ENCODE results near the gene GK. TPM values are rescaled to one million over a fixed set of nuclear protein-coding genes. Genes with fewer than 3 reads are reported as not detected.

Gene GK
- polyA plus RNA-seq, 1 experiment, result 31.4 TPM

- no peak overlapping the region for H3K27ac ChIP-seq (ENCODE audit: low read depth, low read length)
- ChIA-PET CTCF (no interaction called here), POLR2A (no interaction called here)
- DNase-seq (ENCODE audit: low read depth, low spot score), result no peak
- TF ChIP-seq, protein P1, sequence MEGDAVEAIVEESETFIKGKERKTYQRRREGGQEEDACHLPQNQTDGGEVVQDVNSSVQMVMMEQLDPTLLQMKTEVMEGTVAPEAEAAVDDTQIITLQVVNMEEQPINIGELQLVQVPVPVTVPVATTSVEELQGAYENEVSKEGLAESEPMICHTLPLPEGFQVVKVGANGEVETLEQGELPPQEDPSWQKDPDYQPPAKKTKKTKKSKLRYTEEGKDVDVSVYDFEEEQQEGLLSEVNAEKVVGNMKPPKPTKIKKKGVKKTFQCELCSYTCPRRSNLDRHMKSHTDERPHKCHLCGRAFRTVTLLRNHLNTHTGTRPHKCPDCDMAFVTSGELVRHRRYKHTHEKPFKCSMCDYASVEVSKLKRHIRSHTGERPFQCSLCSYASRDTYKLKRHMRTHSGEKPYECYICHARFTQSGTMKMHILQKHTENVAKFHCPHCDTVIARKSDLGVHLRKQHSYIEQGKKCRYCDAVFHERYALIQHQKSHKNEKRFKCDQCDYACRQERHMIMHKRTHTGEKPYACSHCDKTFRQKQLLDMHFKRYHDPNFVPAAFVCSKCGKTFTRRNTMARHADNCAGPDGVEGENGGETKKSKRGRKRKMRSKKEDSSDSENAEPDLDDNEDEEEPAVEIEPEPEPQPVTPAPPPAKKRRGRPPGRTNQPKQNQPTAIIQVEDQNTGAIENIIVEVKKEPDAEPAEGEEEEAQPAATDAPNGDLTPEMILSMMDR (IDR thresholded peaks at IDR 0.05; ENCODE audit: low read depth, low read length), result no peak
- no peaks in the 10 kb centered on the region for H3K9me3 ChIP-seq (ENCODE audit: control insufficient read depth, insufficient read depth, low read length)
- no peaks in the 10 kb centered on the region for H3K27me3 ChIP-seq (ENCODE audit: control insufficient read depth, insufficient read depth, low read length)
- H3K4me3 ChIP-seq (ENCODE audit: low read depth, low read length), result no peak overlapping the region
These were observed 38.0 kb upstream of the GK start for GRCh38 chrX:30615229-30615628.

DNA sequence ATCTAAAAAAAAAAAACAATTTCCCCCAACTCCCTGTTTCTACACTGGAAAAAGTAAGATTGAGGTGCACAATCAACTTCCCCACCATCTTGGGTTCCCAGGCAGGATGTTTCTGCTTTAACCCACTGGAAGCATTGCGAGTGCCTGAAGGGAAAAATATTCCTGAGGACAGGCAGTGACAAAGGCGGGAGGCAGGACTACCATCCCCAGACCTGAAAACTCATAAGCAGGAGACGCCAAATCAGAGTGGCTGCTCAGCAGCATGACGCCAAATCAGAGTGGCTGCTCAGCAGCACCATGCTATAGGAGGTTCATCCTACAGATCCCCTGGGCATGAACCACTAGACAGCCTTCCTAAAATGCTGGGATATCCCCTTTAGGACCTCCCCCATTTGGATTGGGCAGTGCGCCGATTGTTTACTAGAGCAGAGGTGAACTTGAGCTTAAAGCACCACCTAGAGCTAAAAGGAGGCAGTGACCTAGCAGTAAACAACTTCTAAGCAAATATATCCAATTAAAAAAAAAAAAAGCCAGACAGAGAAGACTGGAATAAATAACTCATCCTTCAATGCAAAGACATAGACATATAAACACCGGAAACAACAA lies 35.0 kb upstream of the GK start:
- ChIA-PET POLR2A (no interaction called here), CTCF (no interaction called here)
- no peak for DNase-seq (ENCODE audit: low read depth, low spot score)
- peaks cover 8% of the 10 kb centered on the region; the same call in 1 of the 2 replicates for H3K9me3 ChIP-seq (ENCODE audit: control insufficient read depth, insufficient read depth, low read length)
- TF ChIP-seq, protein P1 (IDR thresholded peaks at IDR 0.05; ENCODE audit: low read depth, low read length), result no peak
- H3K27ac ChIP-seq (ENCODE audit: low read depth, low read length), result no peak overlapping the region
- H3K4me3 ChIP-seq (ENCODE audit: low read depth, low read length), result no peak overlapping the region
- H3K27me3 ChIP-seq (ENCODE audit: control insufficient read depth, insufficient read depth, low read length), result no peaks in the 10 kb centered on the region

GRCh38 chrX:30620125-30620524 lies 33.1 kb upstream of the GK start:
- CTCF ChIA-PET, result interaction anchor here (1.1 kb wide), 1 partner anchor 15 kb away, joined by 3 read pairs; no protein-coding TSS in a partner anchor
- H3K4me3 ChIP-seq (ENCODE audit: low read depth, low read length), result no peak overlapping the region
- DNase-seq (ENCODE audit: low read depth, low spot score), result no peak
- peaks cover 8% of the 10 kb centered on the region; the same call in 1 of the 2 replicates for H3K9me3 ChIP-seq (ENCODE audit: control insufficient read depth, insufficient read depth, low read length)
- TF ChIP-seq, protein P1 (IDR thresholded peaks at IDR 0.05; ENCODE audit: low read depth, low read length), result no peak
- POLR2A ChIA-PET, result no interaction called here
- H3K27me3 ChIP-seq (ENCODE audit: control insufficient read depth, insufficient read depth, low read length), result no peaks in the 10 kb centered on the region
- H3K27ac ChIP-seq (ENCODE audit: low read depth, low read length), result no peak overlapping the region

DNA sequence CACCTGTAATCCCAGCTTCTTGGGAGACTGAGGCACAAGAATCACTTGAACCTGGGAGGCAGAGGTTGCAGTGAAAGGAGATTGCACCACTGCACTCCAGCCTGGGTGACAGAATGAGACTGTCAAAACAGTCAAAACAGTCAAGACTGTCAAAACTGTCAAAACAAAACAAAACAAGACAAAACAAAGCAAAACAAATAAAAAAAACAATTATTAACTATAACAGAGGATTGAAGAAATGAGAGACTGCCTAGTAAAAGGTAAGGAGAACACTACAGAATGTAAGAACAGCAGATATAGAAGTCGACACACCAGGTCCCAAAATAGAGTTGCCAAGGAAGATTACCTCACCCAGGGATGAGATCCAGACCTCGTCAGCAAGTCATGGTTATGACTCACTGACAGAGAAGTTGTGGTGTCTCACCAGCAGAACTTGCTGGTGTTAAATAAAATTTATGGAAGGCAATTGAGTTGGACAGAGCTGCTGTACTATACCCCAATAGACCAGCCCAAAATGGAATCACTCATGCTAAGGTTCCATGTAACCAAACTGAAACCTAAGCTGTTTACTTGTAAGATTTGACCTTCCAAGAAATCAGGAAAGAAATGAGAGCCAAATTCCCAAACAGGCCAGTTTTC lies 32.1 kb upstream of the GK start:
- DNase-seq (ENCODE audit: low read depth, low spot score), result peak; percentile 65
- Histone ChIP-seq H3K9me3 (ENCODE audit: control insufficient read depth, insufficient read depth, low read length) (peaks cover 8% of the 10 kb centered on the region; the same call in 1 of the 2 replicates), H3K4me3 (ENCODE audit: low read depth, low read length) (no peak overlapping the region), H3K27ac (ENCODE audit: low read depth, low read length) (peak overlapping the region; percentile 39), H3K27me3 (ENCODE audit: control insufficient read depth, insufficient read depth, low read length) (no peaks in the 10 kb centered on the region)
- ChIA-PET CTCF (no interaction called here), POLR2A (no interaction called here)
- TF ChIP-seq, protein P1 (IDR thresholded peaks at IDR 0.05; ENCODE audit: low read depth, low read length), result no peak

DNA sequence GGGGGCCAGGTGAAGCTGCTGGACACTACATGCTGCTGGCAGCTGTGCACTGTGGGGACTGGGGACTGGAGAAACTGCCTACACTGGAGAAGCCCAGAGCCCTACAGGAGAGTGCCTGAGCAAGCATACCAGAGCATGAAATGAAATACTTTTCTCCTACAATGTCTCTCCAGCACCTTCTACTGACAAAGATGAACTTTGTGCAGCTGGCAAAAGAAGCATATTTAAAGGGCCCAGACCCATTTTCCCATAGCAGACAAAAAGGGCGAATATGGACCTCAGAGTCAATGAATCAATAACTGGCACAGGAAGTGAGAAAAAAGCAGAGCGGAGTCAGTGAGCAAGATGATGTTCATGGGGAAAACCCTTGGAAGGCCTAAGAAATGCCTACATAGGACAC lies 30.9 kb upstream of the GK start:
- CTCF ChIA-PET, result no interaction called here
- POLR2A ChIA-PET, result no interaction called here
- peaks cover 8% of the 10 kb centered on the region; the same call in 1 of the 2 replicates for H3K9me3 ChIP-seq (ENCODE audit: control insufficient read depth, insufficient read depth, low read length)
- H3K4me3 ChIP-seq (ENCODE audit: low read depth, low read length), result no peak overlapping the region
- TF ChIP-seq, protein P1 (IDR thresholded peaks at IDR 0.05; ENCODE audit: low read depth, low read length), result no peak
- no peaks in the 10 kb centered on the region for H3K27me3 ChIP-seq (ENCODE audit: control insufficient read depth, insufficient read depth, low read length)
- DNase-seq (ENCODE audit: low read depth, low spot score), result no peak
- H3K27ac ChIP-seq (ENCODE audit: low read depth, low read length), result no peak overlapping the region
